Gastrocnemius medialis (tissue), 4 donors: ENCODE results near the gene KRTAP10-2.

Experiments used
- POLR2A ChIP-seq, 2 donors: fragments of 450-650 bp; IDR thresholded peaks; one replicate each; pipeline ENCODE4 v1.6.1; 2017; ENCODE audit warnings: antibody characterized with exemption in 2 of 2, mild to moderate bottlenecking in 2 of 2, moderate library complexity in 2 of 2
- TF ChIP-seq, protein P1 (sequence below), 5 experiments: fragments of 450-650 bp in 3 of 5; fragments of 200-600 bp in 2 of 5; sonication (generic) in 2 of 5; IDR thresholded peaks in 4 of 5; conservative IDR thresholded peaks in 1 of 5; 1 replicate in 4 of 5; 2 replicates in 1 of 5; pipeline ENCODE4 v1.5.1; 2016 to 2019; ENCODE audit warnings: antibody characterized with exemption in 5 of 5, mild to moderate bottlenecking in 3 of 5, moderate library complexity in 3 of 5

DNA sequence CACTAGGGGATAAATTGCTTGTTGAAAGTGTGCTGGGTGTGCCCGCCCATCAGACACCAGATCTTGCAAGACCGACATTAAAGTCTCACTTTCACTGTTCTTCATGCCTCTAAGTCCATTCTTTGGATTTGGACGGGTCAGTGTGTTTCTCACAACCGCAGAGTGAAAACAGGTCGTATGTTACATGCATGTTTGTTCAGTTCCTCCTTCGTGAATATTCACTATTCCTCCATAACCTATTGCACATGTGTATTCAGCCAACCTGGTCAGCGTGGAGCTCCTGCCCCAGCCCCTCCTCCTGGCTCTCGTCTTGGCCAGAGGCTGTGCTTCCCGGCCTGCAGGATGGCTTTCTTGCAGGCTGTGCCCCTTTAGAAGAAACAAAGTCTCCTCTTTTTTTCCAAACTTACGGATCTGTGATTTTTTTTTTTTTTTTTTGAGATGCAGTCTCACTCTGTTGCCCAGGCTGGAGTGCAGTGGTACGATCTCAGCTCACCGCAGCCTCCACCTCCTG lies 43.2 kb upstream of the KRTAP10-2 start:
- TF ChIP-seq, protein P1, sequence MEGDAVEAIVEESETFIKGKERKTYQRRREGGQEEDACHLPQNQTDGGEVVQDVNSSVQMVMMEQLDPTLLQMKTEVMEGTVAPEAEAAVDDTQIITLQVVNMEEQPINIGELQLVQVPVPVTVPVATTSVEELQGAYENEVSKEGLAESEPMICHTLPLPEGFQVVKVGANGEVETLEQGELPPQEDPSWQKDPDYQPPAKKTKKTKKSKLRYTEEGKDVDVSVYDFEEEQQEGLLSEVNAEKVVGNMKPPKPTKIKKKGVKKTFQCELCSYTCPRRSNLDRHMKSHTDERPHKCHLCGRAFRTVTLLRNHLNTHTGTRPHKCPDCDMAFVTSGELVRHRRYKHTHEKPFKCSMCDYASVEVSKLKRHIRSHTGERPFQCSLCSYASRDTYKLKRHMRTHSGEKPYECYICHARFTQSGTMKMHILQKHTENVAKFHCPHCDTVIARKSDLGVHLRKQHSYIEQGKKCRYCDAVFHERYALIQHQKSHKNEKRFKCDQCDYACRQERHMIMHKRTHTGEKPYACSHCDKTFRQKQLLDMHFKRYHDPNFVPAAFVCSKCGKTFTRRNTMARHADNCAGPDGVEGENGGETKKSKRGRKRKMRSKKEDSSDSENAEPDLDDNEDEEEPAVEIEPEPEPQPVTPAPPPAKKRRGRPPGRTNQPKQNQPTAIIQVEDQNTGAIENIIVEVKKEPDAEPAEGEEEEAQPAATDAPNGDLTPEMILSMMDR (IDR thresholded peaks at IDR 0.05 in 4 of 5, conservative IDR thresholded peaks at IDR 0.05 in 1 of 5): no peak
- no peak for TF ChIP-seq POLR2A (IDR thresholded peaks at IDR 0.05)
